ENCODE results near the gene SKA3. TPM values are rescaled to one million over a fixed set of nuclear protein-coding genes. Genes with fewer than 3 reads are reported as not detected.
"Not testable (repeated sequence)": the region's sequence is repeated elsewhere in the genome, so short reads cannot be mapped to it uniquely, and the experiment has no call there.

The SKA3 gene
- 4.9 and 10.7 TPM in 2 replicates for total RNA-seq

GRCh38 chr13:21176215-21176981 lies at the start of gene SKA3, which contains the start of gene MRPL57:
SKA3 (minus strand) TSS chr13:21176552; CDS start chr13:21176477, 75 bp downstream.
MRPL57 (plus strand) TSS chr13:21176658; CDS start chr13:21176917, 259 bp downstream.
- DNase-seq (ENCODE audit: low read depth, low spot score), result peak; percentile 79

- no peak for DNase-seq (ENCODE audit: low read depth, low spot score)
These were observed 48.7 kb upstream of the SKA3 start for GRCh38 chr13:21225082-21225481.

- DNase-seq (ENCODE audit: low read depth, low spot score), result no peak
These were observed 44.9 kb upstream of the SKA3 start for GRCh38 chr13:21221268-21221667.

- not testable (repeated sequence) for DNase-seq (ENCODE audit: low read depth, low spot score)
These were observed 43.4 kb upstream of the SKA3 start for GRCh38 chr13:21219716-21220115.

GRCh38 chr13:21219036-21219381 lies 42.7 kb upstream of the SKA3 start:
- no peak for DNase-seq (ENCODE audit: low read depth, low spot score)

- DNase-seq (ENCODE audit: low read depth, low spot score), result no peak
These were observed 42.1 kb upstream of the SKA3 start for GRCh38 chr13:21218351-21219035.

- no peak for DNase-seq (ENCODE audit: low read depth, low spot score)
These were observed 40.0 kb upstream of the SKA3 start for GRCh38 chr13:21216332-21216731.

- DNase-seq (ENCODE audit: low read depth, low spot score), result not testable (repeated sequence)
These were observed 39.1 kb upstream of the SKA3 start for GRCh38 chr13:21215419-21215818.

GRCh38 chr13:21212138-21212775 lies 35.9 kb upstream of the SKA3 start:
- no peak for DNase-seq (ENCODE audit: low read depth, low spot score)

- DNase-seq (ENCODE audit: low read depth, low spot score), result no peak
These were observed 32.4 kb upstream of the SKA3 start for GRCh38 chr13:21208652-21209154.

GRCh38 chr13:21202767-21203531 lies 26.6 kb upstream of the SKA3 start:
- DNase-seq (ENCODE audit: low read depth, low spot score), result no peak

- DNase-seq (ENCODE audit: low read depth, low spot score), result not testable (repeated sequence)
These were observed 25.3 kb upstream of the SKA3 start for GRCh38 chr13:21201456-21202190.

- not testable (repeated sequence) for DNase-seq (ENCODE audit: low read depth, low spot score)
These were observed 22.0 kb upstream of the SKA3 start for GRCh38 chr13:21198391-21198790.

GRCh38 chr13:21197606-21198225 lies 21.4 kb upstream of the SKA3 start:
- not testable (repeated sequence) for DNase-seq (ENCODE audit: low read depth, low spot score)

GRCh38 chr13:21194756-21195155 lies 18.4 kb upstream of the SKA3 start:
- not testable (repeated sequence) for DNase-seq (ENCODE audit: low read depth, low spot score)

GRCh38 chr13:21186410-21186809 lies 10.1 kb upstream of the SKA3 start:
- DNase-seq (ENCODE audit: low read depth, low spot score), result not testable (repeated sequence)

- DNase-seq (ENCODE audit: low read depth, low spot score), result no peak
These were observed 5.3 kb upstream of the SKA3 start for GRCh38 chr13:21181671-21182070.

- DNase-seq (ENCODE audit: low read depth, low spot score), result no peak
These were observed 581 bp upstream of the SKA3 start for GRCh38 chr13:21176982-21177284.

GRCh38 chr13:21175656-21176214 lies 617 bp downstream of the SKA3 start:
- DNase-seq (ENCODE audit: low read depth, low spot score), result no peak

GRCh38 chr13:21173767-21174166 lies 2.6 kb downstream of the SKA3 start:
- DNase-seq (ENCODE audit: low read depth, low spot score), result not testable (repeated sequence)

All from pulmonary artery endothelial cell (primary cell).